ENCODE results near the gene TSPO.
A peak's percentile ranks its signal among the peaks of the same experiment; 100 is the strongest.

TSPO gene

DNA sequence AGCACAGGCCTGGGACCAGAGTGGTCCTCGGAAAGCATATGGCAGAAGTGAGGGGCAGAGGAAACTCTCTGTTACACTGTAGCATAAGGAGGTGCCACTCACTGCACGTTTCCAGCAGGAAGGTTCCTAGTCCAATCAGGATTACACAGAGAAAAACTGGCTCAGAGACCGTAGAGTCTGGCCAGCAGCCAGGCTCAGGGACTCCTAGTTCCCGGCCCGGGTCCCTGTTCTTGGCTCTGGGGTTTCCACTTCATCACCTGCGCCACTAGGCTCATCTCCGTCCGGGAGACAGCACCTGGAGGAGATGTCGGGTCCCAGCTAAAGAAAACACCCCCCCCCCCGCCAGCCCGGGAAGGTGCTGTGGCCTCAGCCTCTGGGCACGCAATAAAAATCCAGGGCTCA, 34.5 kb downstream of the TSPO start:
- H2AFZ ChIP-seq: peak overlapping the region; percentile 56
- H3K4me3 ChIP-seq (ENCODE audit: low read depth, low read length): peak overlapping the region; percentile 61
- H3K36me3 ChIP-seq (ENCODE audit: control insufficient read depth, insufficient read depth, low read length): no peaks in the 10 kb centered on the region
- H3K27me3 ChIP-seq (ENCODE audit: control insufficient read depth, insufficient read depth, low read length): no peaks in the 10 kb centered on the region
- peak overlapping the region; percentile 79 for H3K4me2 ChIP-seq (ENCODE audit: low read length)
- H3K79me2 ChIP-seq: no peaks in the 10 kb centered on the region
- no peak overlapping the region for H3K9ac ChIP-seq
- no peak overlapping the region for H3K27ac ChIP-seq
- TF ChIP-seq, protein P1, sequence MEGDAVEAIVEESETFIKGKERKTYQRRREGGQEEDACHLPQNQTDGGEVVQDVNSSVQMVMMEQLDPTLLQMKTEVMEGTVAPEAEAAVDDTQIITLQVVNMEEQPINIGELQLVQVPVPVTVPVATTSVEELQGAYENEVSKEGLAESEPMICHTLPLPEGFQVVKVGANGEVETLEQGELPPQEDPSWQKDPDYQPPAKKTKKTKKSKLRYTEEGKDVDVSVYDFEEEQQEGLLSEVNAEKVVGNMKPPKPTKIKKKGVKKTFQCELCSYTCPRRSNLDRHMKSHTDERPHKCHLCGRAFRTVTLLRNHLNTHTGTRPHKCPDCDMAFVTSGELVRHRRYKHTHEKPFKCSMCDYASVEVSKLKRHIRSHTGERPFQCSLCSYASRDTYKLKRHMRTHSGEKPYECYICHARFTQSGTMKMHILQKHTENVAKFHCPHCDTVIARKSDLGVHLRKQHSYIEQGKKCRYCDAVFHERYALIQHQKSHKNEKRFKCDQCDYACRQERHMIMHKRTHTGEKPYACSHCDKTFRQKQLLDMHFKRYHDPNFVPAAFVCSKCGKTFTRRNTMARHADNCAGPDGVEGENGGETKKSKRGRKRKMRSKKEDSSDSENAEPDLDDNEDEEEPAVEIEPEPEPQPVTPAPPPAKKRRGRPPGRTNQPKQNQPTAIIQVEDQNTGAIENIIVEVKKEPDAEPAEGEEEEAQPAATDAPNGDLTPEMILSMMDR (IDR thresholded peaks at IDR 0.05): no peak
- H3K4me1 ChIP-seq: no peaks in the 10 kb centered on the region
- H3K9me3 ChIP-seq (ENCODE audit: control insufficient read depth, low read length): no peaks in the 10 kb centered on the region

DNA sequence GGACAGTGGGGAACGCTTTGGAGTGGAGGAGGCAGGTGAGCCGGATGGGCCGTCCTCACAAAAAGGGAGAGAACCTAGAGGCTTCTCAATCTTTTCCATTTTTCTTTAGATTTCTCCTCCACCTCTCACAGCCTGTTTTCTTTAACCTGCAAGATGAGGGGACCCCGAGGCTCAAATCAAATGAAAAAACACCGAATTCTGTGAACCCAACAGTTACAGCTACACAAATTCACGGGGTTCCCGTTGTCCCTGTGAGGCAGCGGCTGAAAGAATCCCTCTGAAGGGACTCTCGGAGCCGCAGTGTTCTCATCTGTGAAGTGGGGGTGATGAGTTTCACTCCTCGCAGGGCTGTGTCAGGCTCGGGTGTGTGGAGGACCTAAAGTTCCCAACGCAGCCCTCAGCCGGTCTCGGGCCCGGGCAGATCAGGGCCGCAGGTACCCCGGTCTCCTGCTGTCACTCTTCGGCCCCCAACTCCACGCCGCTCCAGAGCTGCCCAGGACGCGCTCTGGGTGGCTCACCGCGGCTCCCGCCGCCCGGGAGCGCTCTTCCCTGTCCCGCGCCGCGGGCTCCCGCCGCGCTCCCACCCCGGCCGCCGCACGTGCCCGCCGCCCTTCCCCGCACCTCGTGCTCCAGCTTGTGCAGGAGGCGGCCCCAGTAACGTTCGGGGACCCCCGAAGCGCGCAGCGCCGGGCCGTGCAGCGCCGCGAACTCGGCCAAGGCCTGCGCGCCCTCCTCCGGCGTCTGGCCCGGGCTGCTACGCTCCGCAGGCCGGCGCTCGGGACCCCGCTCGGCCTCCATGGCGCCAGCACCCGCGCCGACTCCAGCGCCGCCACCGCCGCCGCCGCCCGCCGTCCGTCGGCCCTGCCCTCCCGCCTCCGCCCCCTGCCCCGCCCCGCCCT, 35.2 kb downstream of the TSPO start, which contains the start of gene TTLL12:
Gene TTLL12 (minus strand): TSS at position 863 of the 899 bp plus-strand sequence. CDS start 65 bp downstream, at position 798.
- Histone ChIP-seq H3K4me2 (ENCODE audit: low read length) (peak within 1 kb of the TSS; percentile 87), H3K79me2 (no peaks in the 10 kb centered on the region), H3K4me3 (ENCODE audit: low read depth, low read length) (peak within 1 kb of the TSS; percentile 61), H3K9ac (no peak within 1 kb of the TSS), H3K36me3 (ENCODE audit: control insufficient read depth, insufficient read depth, low read length) (no peaks in the 10 kb centered on the region), H3K27ac (peak within 1 kb of the TSS; percentile 67), H3K9me3 (ENCODE audit: control insufficient read depth, low read length) (no peaks in the 10 kb centered on the region), H2AFZ (peak within 1 kb of the TSS; percentile 87), H3K4me1 (no peaks in the 10 kb centered on the region), H3K27me3 (ENCODE audit: control insufficient read depth, insufficient read depth, low read length) (no peaks in the 10 kb centered on the region)
- TF ChIP-seq, protein P1 (IDR thresholded peaks at IDR 0.05): no peak

DNA sequence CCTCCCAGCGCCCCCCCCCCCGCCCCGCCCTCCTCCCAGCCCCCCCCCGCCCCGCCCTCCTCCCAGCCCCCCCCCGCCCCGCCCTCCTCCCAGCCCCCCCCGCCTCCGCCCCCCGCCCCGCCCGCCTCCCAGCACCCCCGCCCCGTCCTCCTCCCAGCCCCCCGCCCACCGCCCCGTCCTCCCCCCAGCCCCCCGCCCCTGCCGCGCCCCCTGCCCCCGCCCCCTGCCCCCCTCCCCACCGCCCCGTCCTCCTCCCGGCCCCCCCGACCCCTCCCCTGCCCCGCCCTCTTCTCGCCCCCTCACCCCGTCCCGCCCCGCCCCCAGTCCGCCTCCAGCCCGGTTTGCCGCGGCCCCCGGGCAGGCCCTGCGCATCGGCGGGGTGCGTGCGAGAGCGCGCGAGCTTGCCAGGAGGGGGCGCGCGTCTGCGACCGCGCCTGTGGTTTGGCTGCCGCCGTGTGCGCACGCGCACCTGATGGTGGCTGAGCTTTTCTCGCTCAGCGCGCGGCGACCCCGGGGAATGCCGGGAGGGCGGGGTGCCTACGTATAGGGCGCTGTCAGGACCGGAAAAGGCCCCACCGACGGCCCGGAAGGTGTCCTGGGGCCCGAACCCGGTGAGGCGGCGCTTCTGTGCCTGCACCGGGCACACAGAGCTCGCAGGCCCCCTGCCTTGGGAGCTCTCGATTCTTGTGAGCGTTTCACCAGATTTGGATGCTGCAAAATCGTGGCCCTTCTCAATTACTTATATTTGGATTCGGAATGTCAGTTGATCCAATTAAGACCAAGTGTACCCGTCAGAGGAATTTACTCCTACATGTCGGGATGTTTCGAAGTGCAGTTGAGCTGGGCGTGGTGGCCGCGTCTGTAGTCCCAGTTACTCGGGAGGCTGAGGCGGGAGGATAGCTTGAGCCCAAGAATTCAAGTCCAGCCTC, 36.1 kb downstream of the TSPO start:
- Histone ChIP-seq H3K36me3 (ENCODE audit: control insufficient read depth, insufficient read depth, low read length) (no peaks in the 10 kb centered on the region), H2AFZ (peak overlapping the region; percentile 87), H3K4me1 (no peaks in the 10 kb centered on the region), H3K79me2 (no peaks in the 10 kb centered on the region), H3K9me3 (ENCODE audit: control insufficient read depth, low read length) (no peaks in the 10 kb centered on the region), H3K4me2 (ENCODE audit: low read length) (peak overlapping the region; percentile 87), H3K9ac (no peak overlapping the region), H3K27me3 (ENCODE audit: control insufficient read depth, insufficient read depth, low read length) (no peaks in the 10 kb centered on the region), H3K27ac (peak overlapping the region; percentile 67), H3K4me3 (ENCODE audit: low read depth, low read length) (peak overlapping the region; percentile 58)
- TF ChIP-seq, protein P1 (IDR thresholded peaks at IDR 0.05): peak; percentile 47

DNA sequence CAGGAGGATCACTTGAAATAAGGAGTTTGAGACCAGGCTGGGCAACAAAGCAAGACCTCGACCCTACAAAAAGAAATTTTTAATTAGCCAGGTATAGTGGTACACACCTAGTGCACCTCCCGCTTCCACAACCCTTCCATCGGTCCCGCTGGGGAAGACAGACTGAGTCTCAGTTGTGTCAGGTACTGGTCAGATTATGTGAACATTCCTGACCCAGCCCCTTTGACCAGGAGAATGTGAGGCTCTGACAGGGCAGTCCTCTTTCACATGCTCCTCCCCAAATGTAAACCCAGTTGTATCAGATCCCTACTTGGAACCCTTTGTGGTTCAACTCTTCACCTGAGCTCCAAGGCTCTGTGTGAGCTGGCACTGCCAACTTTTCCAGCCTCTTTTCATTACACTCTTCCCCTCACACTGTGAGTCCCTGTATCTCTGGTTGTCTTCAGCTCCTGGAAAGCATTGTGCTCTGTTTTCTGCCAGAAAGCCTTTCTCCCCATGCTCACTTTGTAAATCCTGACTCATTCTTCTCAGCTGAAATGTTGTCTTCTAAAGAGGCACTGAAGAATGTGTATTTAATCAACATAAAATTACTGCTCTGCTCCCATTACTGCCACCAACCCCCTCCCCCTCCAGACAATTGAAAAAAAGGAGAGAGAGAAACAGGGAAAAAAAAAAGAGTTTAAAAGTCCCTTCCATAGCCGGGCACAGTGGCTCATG, 37.6 kb downstream of the TSPO start:
- Histone ChIP-seq H3K9me3 (ENCODE audit: control insufficient read depth, low read length) (no peaks in the 10 kb centered on the region), H3K27me3 (ENCODE audit: control insufficient read depth, insufficient read depth, low read length) (no peaks in the 10 kb centered on the region), H3K27ac (no peak overlapping the region), H3K79me2 (no peaks in the 10 kb centered on the region), H3K4me2 (ENCODE audit: low read length) (no peak overlapping the region), H3K36me3 (ENCODE audit: control insufficient read depth, insufficient read depth, low read length) (no peaks in the 10 kb centered on the region), H3K9ac (no peak overlapping the region), H3K4me3 (ENCODE audit: low read depth, low read length) (no peak overlapping the region), H2AFZ (peak overlapping the region; percentile 17), H3K4me1 (no peaks in the 10 kb centered on the region)
- TF ChIP-seq, protein P1 (IDR thresholded peaks at IDR 0.05): no peak
